ENCODE results near the gene RBM39.
A peak's percentile ranks its signal among the peaks of the same experiment; 100 is the strongest.

RBM39 gene

DNA sequence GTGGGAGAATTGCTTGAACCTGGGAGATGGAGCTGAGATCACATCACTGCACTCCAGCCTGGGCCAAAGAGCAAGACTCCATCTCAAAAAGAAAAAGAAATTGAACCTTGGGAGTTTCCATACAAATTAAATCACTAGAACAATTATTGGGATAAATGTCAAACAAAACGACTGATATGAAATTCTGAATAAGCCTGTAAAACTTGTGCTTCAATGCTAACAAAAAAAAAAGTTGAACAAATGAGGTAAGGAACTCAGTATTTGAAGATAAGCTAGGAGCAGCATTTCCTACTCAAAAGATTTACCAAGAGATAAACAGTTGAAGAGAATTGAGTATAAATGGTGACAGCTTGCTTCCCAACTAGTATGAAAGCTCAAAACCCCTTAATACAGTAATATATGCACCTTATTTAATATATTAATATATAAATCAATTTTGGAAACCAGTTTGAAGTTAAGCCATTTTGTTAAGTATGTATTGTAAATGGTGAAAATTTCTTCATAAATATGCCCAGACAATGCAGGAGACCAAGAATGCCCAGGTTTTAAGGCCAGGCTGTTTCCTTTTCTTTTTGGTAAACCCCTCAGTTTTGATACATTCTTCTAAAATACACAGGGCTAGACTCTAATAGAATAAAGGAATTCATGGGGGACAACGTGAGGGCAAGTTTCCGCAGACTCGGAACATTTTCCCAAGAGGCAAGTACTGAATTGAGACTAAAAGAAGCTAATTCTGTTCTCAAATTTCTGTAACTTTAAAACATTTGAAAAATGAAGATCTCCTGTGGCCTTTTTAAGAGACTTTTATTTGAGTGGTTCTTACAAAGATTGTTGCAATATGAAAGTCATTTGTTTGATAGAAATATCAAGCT, 39.0 kb downstream of the RBM39 start:
- Histone ChIP-seq H3K4me3 (IDR thresholded peaks at IDR 0.05; ENCODE audit: insufficient read depth, low read depth, low read length) (no peak overlapping the region), H4K20me1 (ENCODE audit: insufficient read depth) (no peaks in the 10 kb centered on the region), H3K4me1 (ENCODE audit: low read depth, poor library complexity, severe bottlenecking) (peaks cover 42% of the 10 kb centered on the region), H3K79me2 (ENCODE audit: insufficient read depth, low read depth) (peaks cover 39% of the 10 kb centered on the region; the same call in 1 of the 2 replicates), H3K27me3 (ENCODE audit: insufficient read depth, low read depth) (no peaks in the 10 kb centered on the region), H3K4me2 (no peak overlapping the region), H3K27ac (peak overlapping the region; percentile 5; the same call in 1 of the 2 replicates), H2AFZ (ENCODE audit: low read depth) (no peak overlapping the region), H3K9ac (no peak overlapping the region), H3K36me3 (ENCODE audit: insufficient read depth) (peaks cover 40% of the 10 kb centered on the region; the same call in 1 of the 2 replicates)
- TF ChIP-seq, protein P1, sequence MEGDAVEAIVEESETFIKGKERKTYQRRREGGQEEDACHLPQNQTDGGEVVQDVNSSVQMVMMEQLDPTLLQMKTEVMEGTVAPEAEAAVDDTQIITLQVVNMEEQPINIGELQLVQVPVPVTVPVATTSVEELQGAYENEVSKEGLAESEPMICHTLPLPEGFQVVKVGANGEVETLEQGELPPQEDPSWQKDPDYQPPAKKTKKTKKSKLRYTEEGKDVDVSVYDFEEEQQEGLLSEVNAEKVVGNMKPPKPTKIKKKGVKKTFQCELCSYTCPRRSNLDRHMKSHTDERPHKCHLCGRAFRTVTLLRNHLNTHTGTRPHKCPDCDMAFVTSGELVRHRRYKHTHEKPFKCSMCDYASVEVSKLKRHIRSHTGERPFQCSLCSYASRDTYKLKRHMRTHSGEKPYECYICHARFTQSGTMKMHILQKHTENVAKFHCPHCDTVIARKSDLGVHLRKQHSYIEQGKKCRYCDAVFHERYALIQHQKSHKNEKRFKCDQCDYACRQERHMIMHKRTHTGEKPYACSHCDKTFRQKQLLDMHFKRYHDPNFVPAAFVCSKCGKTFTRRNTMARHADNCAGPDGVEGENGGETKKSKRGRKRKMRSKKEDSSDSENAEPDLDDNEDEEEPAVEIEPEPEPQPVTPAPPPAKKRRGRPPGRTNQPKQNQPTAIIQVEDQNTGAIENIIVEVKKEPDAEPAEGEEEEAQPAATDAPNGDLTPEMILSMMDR (conservative IDR thresholded peaks at IDR 0.05; ENCODE audit: low read depth, low read length) = no peak

DNA sequence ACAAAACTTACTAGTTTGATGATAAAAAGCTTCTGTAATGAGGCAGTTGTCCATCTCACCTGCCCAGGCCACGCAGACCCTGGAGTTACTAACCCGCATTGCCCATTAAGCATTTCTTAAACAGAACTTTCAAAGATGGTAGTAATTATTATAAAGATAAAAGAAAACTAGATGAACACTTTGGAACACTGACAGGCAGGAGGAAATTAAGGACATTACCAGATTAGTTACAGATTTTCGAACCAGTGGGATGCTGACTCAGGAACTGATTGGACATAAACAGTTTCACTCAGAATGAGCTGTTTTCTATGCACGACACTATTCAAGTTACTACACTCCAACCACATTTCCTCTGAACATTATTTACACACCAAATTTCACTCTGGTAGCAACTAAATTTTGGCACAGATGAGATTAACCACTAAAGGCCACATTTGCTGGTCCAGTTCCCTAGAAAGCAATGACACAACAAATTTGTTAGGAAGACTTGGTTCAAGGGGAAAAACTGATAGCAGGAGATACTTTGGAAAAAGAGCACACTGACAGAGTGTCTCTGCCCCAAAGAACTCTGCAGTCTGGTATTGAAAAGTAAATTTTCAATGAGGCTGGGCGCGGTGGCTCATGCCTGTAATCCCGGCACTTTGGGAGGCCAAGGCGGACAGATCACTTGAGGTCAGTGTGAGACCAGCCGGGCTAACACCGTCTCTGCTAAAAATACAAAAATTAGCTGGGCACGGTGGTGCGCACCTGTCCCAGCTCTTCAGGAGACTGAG, 39.8 kb downstream of the RBM39 start:
- H3K9ac ChIP-seq = no peak overlapping the region
- peaks cover 33% of the 10 kb centered on the region; the same call in 1 of the 2 replicates for H3K36me3 ChIP-seq (ENCODE audit: insufficient read depth)
- H3K79me2 ChIP-seq (ENCODE audit: insufficient read depth, low read depth) = peaks cover 32% of the 10 kb centered on the region; the same call in 1 of the 2 replicates
- H3K4me2 ChIP-seq = no peak overlapping the region
- no peaks in the 10 kb centered on the region for H4K20me1 ChIP-seq (ENCODE audit: insufficient read depth)
- H2AFZ ChIP-seq (ENCODE audit: low read depth) = no peak overlapping the region
- H3K27ac ChIP-seq = peak overlapping the region; percentile 27; the same call in 1 of the 2 replicates
- H3K27me3 ChIP-seq (ENCODE audit: insufficient read depth, low read depth) = no peaks in the 10 kb centered on the region
- TF ChIP-seq, protein P1 (conservative IDR thresholded peaks at IDR 0.05; ENCODE audit: low read depth, low read length) = no peak
- peaks cover 49% of the 10 kb centered on the region for H3K4me1 ChIP-seq (ENCODE audit: low read depth, poor library complexity, severe bottlenecking)
- no peak overlapping the region for H3K4me3 ChIP-seq (IDR thresholded peaks at IDR 0.05; ENCODE audit: insufficient read depth, low read depth, low read length)

DNA sequence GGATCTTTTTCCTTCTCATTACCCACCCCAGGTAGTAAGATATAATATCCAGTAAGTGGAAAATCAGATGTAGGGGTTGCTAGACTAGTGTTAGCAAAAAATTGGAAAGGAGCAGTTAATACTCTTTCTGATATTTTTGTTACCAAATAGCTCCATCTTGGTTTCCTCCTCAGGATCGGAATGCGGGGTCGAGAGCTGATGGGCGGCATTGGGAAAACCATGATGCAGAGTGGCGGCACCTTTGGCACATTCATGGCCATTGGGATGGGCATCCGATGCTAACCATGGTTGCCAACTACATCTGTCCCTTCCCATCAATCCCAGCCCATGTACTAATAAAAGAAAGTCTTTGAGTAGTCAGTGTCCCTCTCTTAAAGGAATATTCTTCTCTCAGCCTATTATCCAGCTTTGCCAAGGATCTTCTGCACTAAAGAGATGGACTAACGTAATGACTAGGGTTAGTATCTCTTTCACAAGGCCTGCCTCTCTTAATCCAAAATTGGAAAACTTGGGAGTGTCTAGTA, 41.4 kb downstream of the RBM39 start:
- no peaks in the 10 kb centered on the region for H4K20me1 ChIP-seq (ENCODE audit: insufficient read depth)
- TF ChIP-seq, protein P1 (conservative IDR thresholded peaks at IDR 0.05; ENCODE audit: low read depth, low read length) = no peak
- no peak overlapping the region for H2AFZ ChIP-seq (ENCODE audit: low read depth)
- H3K4me2 ChIP-seq = peak overlapping the region; percentile 50
- H3K36me3 ChIP-seq (ENCODE audit: insufficient read depth) = peaks cover 20% of the 10 kb centered on the region; the same call in 1 of the 2 replicates
- H3K79me2 ChIP-seq (ENCODE audit: insufficient read depth, low read depth) = peaks cover 29% of the 10 kb centered on the region; the same call in 1 of the 2 replicates
- no peak overlapping the region for H3K4me3 ChIP-seq (IDR thresholded peaks at IDR 0.05; ENCODE audit: insufficient read depth, low read depth, low read length)
- H3K27me3 ChIP-seq (ENCODE audit: insufficient read depth, low read depth) = no peaks in the 10 kb centered on the region
- peak overlapping the region; percentile 71; the same call in 1 of the 2 replicates for H3K27ac ChIP-seq
- peaks cover 53% of the 10 kb centered on the region for H3K4me1 ChIP-seq (ENCODE audit: low read depth, poor library complexity, severe bottlenecking)
- H3K9ac ChIP-seq = peak overlapping the region; percentile 83; the same call in 1 of the 2 replicates

DNA sequence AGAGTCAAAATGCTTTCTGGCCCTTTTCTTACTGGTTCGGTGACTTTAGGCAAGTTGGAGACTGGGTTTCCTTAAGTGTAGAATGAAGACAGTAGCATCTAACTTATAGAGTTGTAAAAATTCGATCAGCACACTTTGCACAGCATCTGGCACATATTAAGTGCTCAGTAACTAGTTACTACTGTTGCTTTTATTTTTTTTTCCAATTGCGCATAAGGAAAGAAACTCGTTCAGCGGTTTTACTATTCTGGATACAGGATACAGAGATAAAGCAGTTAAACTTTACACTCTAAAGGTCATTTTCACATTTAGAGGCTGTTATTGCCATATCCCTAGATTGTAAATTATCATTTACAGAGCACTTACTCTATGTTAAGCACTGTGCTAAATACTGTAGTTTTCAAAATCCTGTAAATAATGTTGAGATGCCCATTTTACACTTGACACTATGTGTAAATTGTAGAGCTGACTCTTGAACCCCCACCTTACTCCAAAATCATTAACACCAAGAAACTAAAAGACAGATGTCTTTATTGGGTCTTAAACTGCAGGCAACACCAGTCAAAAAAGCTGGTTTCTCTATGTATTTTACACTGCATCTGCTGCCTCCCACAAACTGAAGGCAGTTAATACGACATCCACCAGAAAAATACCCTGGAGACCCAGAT, 42.0 kb downstream of the RBM39 start:
- Histone ChIP-seq H3K4me1 (ENCODE audit: low read depth, poor library complexity, severe bottlenecking) (peaks cover 52% of the 10 kb centered on the region), H2AFZ (ENCODE audit: low read depth) (peak overlapping the region; percentile 89), H3K9ac (peak overlapping the region; percentile 83; the same call in 1 of the 2 replicates), H3K27ac (peak overlapping the region; percentile 71), H3K4me2 (peak overlapping the region; percentile 50), H3K36me3 (ENCODE audit: insufficient read depth) (peaks cover 16% of the 10 kb centered on the region; the same call in 1 of the 2 replicates), H3K4me3 (IDR thresholded peaks at IDR 0.05; ENCODE audit: insufficient read depth, low read depth, low read length) (no peak overlapping the region), H3K79me2 (ENCODE audit: insufficient read depth, low read depth) (peaks cover 29% of the 10 kb centered on the region; the same call in 1 of the 2 replicates), H4K20me1 (ENCODE audit: insufficient read depth) (no peaks in the 10 kb centered on the region), H3K27me3 (ENCODE audit: insufficient read depth, low read depth) (no peaks in the 10 kb centered on the region)
- TF ChIP-seq, protein P1 (conservative IDR thresholded peaks at IDR 0.05; ENCODE audit: low read depth, low read length) = no peak

Data from KMS-11 (cell line).